Endothelial cell of umbilical vein (primary cell): Measurements from ENCODE around the gene MGAT5B. TPM values are rescaled to one million over a fixed set of nuclear protein-coding genes. Genes with fewer than 3 reads are reported as not detected.

ENCODE experiments used
- BruUV-seq: library from RNA; stranded (reverse); fragments of 400-500 nt; replicated peaks from 2 replicates; lab custom pipeline; 2021; lab: Mats Ljungman, UMichigan
- CTCF ChIA-PET: fragments of 300-600, 350-600 bp; sonication (Branson Sonifier 250); formaldehyde crosslinking; loops from one replicate; lab custom pipeline; 2021; ENCODE audit warnings: antibody characterized with exemption, inconsistent platforms; lab: Charles Lee
- POLR2A ChIA-PET: fragments of 300-600, 350-600 bp; sonication (Branson Sonifier 250); formaldehyde crosslinking; loops from one replicate; lab custom pipeline; 2021; ENCODE audit warnings: antibody characterized with exemption, inconsistent platforms; lab: Charles Lee
- DNase-seq: peaks from one replicate; pipeline ENCODE4 v3.0.0-alpha.2; 2011; ENCODE audit warnings: low read depth, low spot score
- FAIRE-seq: peaks from 2 replicates; lab custom pipeline; 2011; peaks lifted over from hg19 to GRCh38; lab: Jason Lieb, UNC
- H2AFZ ChIP-seq: 2 replicates; pipeline ENCODE4 v1.6.0; 2012; ENCODE audit warnings: low read depth, low read length, control low read depth, inconsistent platforms
- H3K27ac ChIP-seq: 2 replicates; pipeline ENCODE4 v1.5.1; 2011; ENCODE audit warnings: low read depth, mild to moderate bottlenecking, control low read depth, low read length, moderate library complexity; ENCODE audit not compliant: insufficient read depth
- H3K27me3 ChIP-seq, 2 experiments: 2 replicates each; pipeline versions ENCODE4 v1.6.0 to v1.6.1; 2011; ENCODE audit warnings: low read length in 2 of 2, mixed read lengths in 1 of 2; ENCODE audit not compliant: control insufficient read depth in 2 of 2, insufficient read depth in 2 of 2
- H3K36me3 ChIP-seq, 2 experiments: 2 replicates in 1 of 2; 3 replicates in 1 of 2; pipeline ENCODE4 v1.5.1; 2011; ENCODE audit warnings: low read length in 2 of 2, mild to moderate bottlenecking in 1 of 2, moderate library complexity in 1 of 2; ENCODE audit not compliant: control insufficient read depth in 2 of 2, insufficient read depth in 2 of 2; ENCODE audit errors: extremely low read depth in 1 of 2
- H3K4me1 ChIP-seq: 3 replicates; pipeline ENCODE4 v1.5.1; 2011; ENCODE audit warnings: mild to moderate bottlenecking, low read length; ENCODE audit not compliant: control insufficient read depth, insufficient read depth; ENCODE audit errors: extremely low read depth
- H3K4me2 ChIP-seq: 2 replicates; pipeline ENCODE4 v1.6.1; 2011; ENCODE audit warnings: low read length, control low read depth, mixed read lengths; ENCODE audit not compliant: insufficient read depth
- H3K4me3 ChIP-seq, 3 experiments: fragments of 200-600 bp in 1 of 3; sonication (generic), shearing (Covaris generic) in 1 of 3; replicated peaks in 1 of 3; 2 replicates each; pipeline ENCODE4 v1.5.1; 2011 to 2016; ENCODE audit warnings: control low read depth in 3 of 3, low read length in 3 of 3, mild to moderate bottlenecking in 2 of 3, inconsistent platforms in 1 of 3, low read depth in 1 of 3, moderate library complexity in 1 of 3; ENCODE audit not compliant: insufficient read depth in 1 of 3
- H3K79me2 ChIP-seq: 2 replicates; pipeline ENCODE4 v1.6.0; 2012; ENCODE audit warnings: low read length, inconsistent platforms; ENCODE audit not compliant: control insufficient read depth, insufficient read depth
- H3K9ac ChIP-seq: replicated peaks from 2 replicates; pipeline ENCODE3; 2011; ENCODE audit warnings: low read length, control low read depth; ENCODE audit not compliant: insufficient read depth; ENCODE audit errors: extremely low read depth
- H3K9me1 ChIP-seq: replicated peaks from 3 replicates; pipeline ENCODE4 v1.6.0; 2011; ENCODE audit warnings: mild to moderate bottlenecking, low read length; ENCODE audit not compliant: control insufficient read depth, insufficient read depth; ENCODE audit errors: extremely low read depth
- H3K9me3 ChIP-seq: replicated peaks from 2 replicates; pipeline ENCODE4 v1.5.1; 2012; ENCODE audit warnings: low read length, inconsistent platforms; ENCODE audit not compliant: control insufficient read depth, insufficient read depth
- H4K20me1 ChIP-seq: replicated peaks from 2 replicates; pipeline ENCODE3; 2011; ENCODE audit warnings: mild to moderate bottlenecking, low read length; ENCODE audit not compliant: control insufficient read depth, insufficient read depth; ENCODE audit errors: extremely low read depth
- CTCF ChIP-seq, 2 donors: IDR thresholded peaks; 1 replicate in 1 of 2; 2 replicates in 1 of 2; pipeline ENCODE4 v1.5.1; 2011; ENCODE audit warnings: low read length in 2 of 2, mild to moderate bottlenecking in 2 of 2, moderate library complexity in 2 of 2, control low read depth in 1 of 2, inconsistent platforms in 1 of 2, low read depth in 1 of 2; ENCODE audit not compliant: insufficient read depth in 1 of 2; ENCODE audit errors: extremely low read depth in 1 of 2
- EZH2 ChIP-seq: IDR thresholded peaks from 2 replicates; pipeline ENCODE4 v1.6.1; 2012; ENCODE audit warnings: borderline replicate concordance, low read depth, mild to moderate bottlenecking, moderate library complexity, low read length, inconsistent platforms; ENCODE audit not compliant: severe bottlenecking
- FOS ChIP-seq: IDR thresholded peaks from 2 replicates; pipeline ENCODE4 v1.6.1; 2011; ENCODE audit warnings: mild to moderate bottlenecking, low read length, moderate library complexity, borderline replicate concordance; ENCODE audit not compliant: insufficient read depth
- GATA2 ChIP-seq: IDR thresholded peaks from 2 replicates; pipeline ENCODE4 v1.7.0; 2011; ENCODE audit warnings: low read depth, mild to moderate bottlenecking, moderate library complexity, mixed read lengths, low read length; ENCODE audit not compliant: insufficient read length, insufficient read depth
- JUN ChIP-seq: IDR thresholded peaks from 2 replicates; pipeline ENCODE4 v1.6.1; 2011; ENCODE audit warnings: borderline replicate concordance, low read depth; ENCODE audit not compliant: insufficient read length, insufficient read depth
- MAX ChIP-seq: IDR thresholded peaks from 2 replicates; pipeline ENCODE4 v1.6.1; 2011; ENCODE audit not compliant: insufficient read depth, insufficient read length
- MYC ChIP-seq: IDR thresholded peaks from one replicate; pipeline ENCODE4 v1.6.1; 2011; ENCODE audit warnings: mild to moderate bottlenecking, low read depth, low read length
- POLR2A ChIP-seq: IDR thresholded peaks from 2 replicates; pipeline ENCODE4 v1.6.1; 2012; ENCODE audit warnings: low read depth, mild to moderate bottlenecking, control low read depth, low read length
- POLR2AphosphoS5 ChIP-seq: IDR thresholded peaks from 2 replicates; pipeline ENCODE4 v1.6.1; 2012; ENCODE audit warnings: low read depth, mild to moderate bottlenecking, control low read depth, low read length, moderate library complexity; ENCODE audit not compliant: insufficient read depth
- dilution Hi-C: fragments of 300-500 bp; cut with MboI; formaldehyde crosslinking; loops from one replicate; pipeline ENCODE4 v1.15.0; 2019; ENCODE audit warnings: low sequenced_read_pairs; ENCODE audit not compliant: extremely low pct_ligation_motif_present
- intact Hi-C: fragments of 100-400 bp; cut with micrococcal nuclease; formaldehyde crosslinking; loops from one replicate; pipeline ENCODE4 v1.10.0; 2022
- polyA plus RNA-seq, 4 experiments: library from polyadenylated mRNA; depleted of rRNA in 3 of 4; stranded (reverse) in 3 of 4; unstranded in 1 of 4; fragments of >200 nt; gene quantifications; 2 replicates each; pipeline versions ENCODE4 v1.2.1 to v1.2.3, GENCODE V29; 2011 to 2012; ENCODE audit warnings: missing spikeins in 1 of 4
- total RNA-seq: library from RNA; stranded (reverse); gene quantifications from 2 replicates; pipeline ENCODE4 v1.2.3, GENCODE V29; 2021

MGAT5B gene
- total and polyA plus RNA-seq, 2 donors (not counting 3 experiments of a cell fraction or from before 2014, with no cell fraction given) = 1.7 to 2.1 TPM

- Histone ChIP-seq H3K9me1 (no peaks in the 10 kb centered on the region), H3K79me2 (no peaks in the 10 kb centered on the region), H4K20me1 (no peaks in the 10 kb centered on the region), H3K4me1 (no peaks in the 10 kb centered on the region), H3K9me3 (no peaks in the 10 kb centered on the region), H3K36me3 (no peaks in the 10 kb centered on the region), H3K27me3 (peaks cover 0 to 3% of the 10 kb centered on the region in 2 experiments), H3K4me2 (no peak overlapping the region), H3K27ac (no peak overlapping the region), H3K9ac (no peak overlapping the region), H2AFZ (no peak overlapping the region), H3K4me3 (no peak overlapping the region)
- intact Hi-C loops = no loop called here
- BruUV-seq = no TSS peak
- dilution Hi-C loops = no loop called here
- ChIA-PET POLR2A (no interaction called here), CTCF (no interaction called here)
- TF ChIP-seq EZH2 (no peak), JUN (no peak), CTCF (IDR thresholded peaks at IDR 0.05; ENCODE audit: extremely low read depth in 1 of 2, insufficient read depth in 1 of 2, low read depth in 1 of 2, low read length in 2 of 2) (no peak), FOS (no peak), MAX (no peak), POLR2AphosphoS5 (no peak), GATA2 (no peak), MYC (no peak), POLR2A (no peak)
- FAIRE-seq (no peak), DNase-seq (no peak)
Measured at GRCh38 chr17:76822184-76822778, 45.9 kb upstream of the MGAT5B start.
